Stomach smooth muscle (tissue), 2 donors: ENCODE data around the gene KDM1A.

Source experiments
- H3K27ac ChIP-seq: one replicate; pipeline ENCODE4 v1.7.0; 2013; ENCODE audit warnings: mild to moderate bottlenecking, low read length, inconsistent platforms
- H3K27me3 ChIP-seq, 2 donors: one replicate each; pipeline ENCODE4 v1.7.0; 2013; ENCODE audit warnings: low read length in 2 of 2; ENCODE audit not compliant: insufficient read depth in 2 of 2, control insufficient read depth in 1 of 2
- H3K36me3 ChIP-seq, 2 donors: one replicate each; pipeline ENCODE4 v1.7.0; 2013; ENCODE audit warnings: low read length in 2 of 2; ENCODE audit not compliant: control insufficient read depth in 2 of 2, insufficient read depth in 2 of 2
- H3K4me1 ChIP-seq: one replicate; pipeline ENCODE4 v1.7.0; 2013; ENCODE audit warnings: low read length; ENCODE audit not compliant: control insufficient read depth, insufficient read depth
- H3K4me3 ChIP-seq, 2 donors: one replicate each; pipeline ENCODE4 v1.7.0; 2013; ENCODE audit warnings: low read length in 2 of 2
- H3K9ac ChIP-seq, 2 donors: one replicate each; pipeline ENCODE4 v1.7.0; 2013; ENCODE audit warnings: low read length in 2 of 2, mild to moderate bottlenecking in 1 of 2
- H3K9me3 ChIP-seq, 2 donors: one replicate each; pipeline ENCODE4 v1.7.0; 2013; ENCODE audit warnings: low read length in 2 of 2; ENCODE audit not compliant: control insufficient read depth in 2 of 2
- donor health status: healthy.
- donor health status: Pancreatic carcinoma.

KDM1A gene

GRCh38 chr1:23069149-23069548 is 49.9 kb downstream of the KDM1A start:
- no peaks in the 10 kb centered on the region for H3K27me3 ChIP-seq
- no peak overlapping the region for H3K27ac ChIP-seq
- H3K4me3 ChIP-seq = no peak overlapping the region
- peaks cover 27 to 51% of the 10 kb centered on the region in 2 donors for H3K36me3 ChIP-seq
- no peaks in the 10 kb centered on the region for H3K4me1 ChIP-seq
- no peak overlapping the region for H3K9ac ChIP-seq
- H3K9me3 ChIP-seq = no peaks in the 10 kb centered on the region

GRCh38 chr1:23069675-23070074 is 50.4 kb downstream of the KDM1A start:
- H3K27ac ChIP-seq = no peak overlapping the region
- no peak overlapping the region for H3K9ac ChIP-seq
- no peaks in the 10 kb centered on the region for H3K27me3 ChIP-seq
- no peaks in the 10 kb centered on the region for H3K4me1 ChIP-seq
- peaks cover 27 to 47% of the 10 kb centered on the region in 2 donors for H3K36me3 ChIP-seq
- H3K9me3 ChIP-seq = no peaks in the 10 kb centered on the region
- no peak overlapping the region for H3K4me3 ChIP-seq

- H3K27ac ChIP-seq = no peak overlapping the region
- H3K9ac ChIP-seq = no peak overlapping the region
- H3K4me1 ChIP-seq = no peaks in the 10 kb centered on the region
- no peaks in the 10 kb centered on the region for H3K27me3 ChIP-seq
- no peak overlapping the region for H3K4me3 ChIP-seq
- peaks cover 34 to 38% of the 10 kb centered on the region in 2 donors for H3K36me3 ChIP-seq
- H3K9me3 ChIP-seq = no peaks in the 10 kb centered on the region
These were observed 54.7 kb downstream of the KDM1A start for GRCh38 chr1:23074012-23074411.

- Histone ChIP-seq H3K9me3 (no peaks in the 10 kb centered on the region), H3K9ac (no peak overlapping the region), H3K36me3 (peaks cover 40 to 56% of the 10 kb centered on the region in 2 donors), H3K27me3 (no peaks in the 10 kb centered on the region), H3K4me1 (no peaks in the 10 kb centered on the region), H3K27ac (no peak overlapping the region), H3K4me3 (no peak overlapping the region)
These were observed 59.8 kb downstream of the KDM1A start for GRCh38 chr1:23079025-23079424.

GRCh38 chr1:23080885-23081284 is 61.6 kb downstream of the KDM1A start:
- no peaks in the 10 kb centered on the region for H3K4me1 ChIP-seq

GRCh38 chr1:23081376-23081775 is 62.1 kb downstream of the KDM1A start:
- H3K36me3 ChIP-seq = peaks cover 56 to 67% of the 10 kb centered on the region in 2 donors
- H3K4me1 ChIP-seq = no peaks in the 10 kb centered on the region
- no peaks in the 10 kb centered on the region for H3K27me3 ChIP-seq
- no peak overlapping the region for H3K27ac ChIP-seq
- H3K9ac ChIP-seq = no peak overlapping the region
- no peak overlapping the region for H3K4me3 ChIP-seq
- H3K9me3 ChIP-seq = no peaks in the 10 kb centered on the region

More at GRCh38 chr1:23080885-23081284, 61.6 kb downstream of the KDM1A start:
- Histone ChIP-seq H3K36me3 (peaks cover 54 to 67% of the 10 kb centered on the region in 2 donors), H3K27me3 (no peaks in the 10 kb centered on the region), H3K9ac (no peak overlapping the region), H3K9me3 (no peaks in the 10 kb centered on the region), H3K27ac (no peak overlapping the region), H3K4me3 (no peak overlapping the region)

GRCh38 chr1:23083714-23084480 is 64.6 kb downstream of the KDM1A start:
- Histone ChIP-seq H3K27me3 (no peaks in the 10 kb centered on the region), H3K27ac (no peak overlapping the region), H3K4me1 (no peaks in the 10 kb centered on the region), H3K36me3 (peaks cover 59 to 74% of the 10 kb centered on the region in 2 donors), H3K4me3 (no peak overlapping the region), H3K9ac (peak overlapping the region in 1 of 2 donors; percentile 13), H3K9me3 (no peaks in the 10 kb centered on the region)

- Histone ChIP-seq H3K27me3 (no peaks in the 10 kb centered on the region), H3K4me1 (no peaks in the 10 kb centered on the region), H3K36me3 (peaks cover 54 to 67% of the 10 kb centered on the region in 2 donors), H3K9me3 (no peaks in the 10 kb centered on the region), H3K27ac (no peak overlapping the region), H3K4me3 (no peak overlapping the region), H3K9ac (no peak overlapping the region)
These were observed 65.6 kb downstream of the KDM1A start for GRCh38 chr1:23084880-23085279.

- Histone ChIP-seq H3K27me3 (no peaks in the 10 kb centered on the region), H3K9me3 (no peaks in the 10 kb centered on the region), H3K4me1 (no peaks in the 10 kb centered on the region), H3K27ac (no peak overlapping the region), H3K4me3 (no peak overlapping the region), H3K9ac (no peak overlapping the region), H3K36me3 (peaks cover 51 to 65% of the 10 kb centered on the region in 2 donors)
These were observed 66.4 kb downstream of the KDM1A start for GRCh38 chr1:23085696-23086095.

- Histone ChIP-seq H3K36me3 (peaks cover 59 to 68% of the 10 kb centered on the region in 2 donors), H3K9me3 (no peaks in the 10 kb centered on the region), H3K27me3 (no peaks in the 10 kb centered on the region), H3K4me1 (no peaks in the 10 kb centered on the region), H3K27ac (no peak overlapping the region), H3K9ac (no peak overlapping the region), H3K4me3 (no peak overlapping the region)
These were observed 68.8 kb downstream of the KDM1A start for GRCh38 chr1:23088027-23088426.

- no peaks in the 10 kb centered on the region for H3K9me3 ChIP-seq
- H3K27me3 ChIP-seq = no peaks in the 10 kb centered on the region
- no peak overlapping the region for H3K4me3 ChIP-seq
- H3K4me1 ChIP-seq = no peaks in the 10 kb centered on the region
- peaks cover 54 to 67% of the 10 kb centered on the region in 2 donors for H3K36me3 ChIP-seq
- H3K9ac ChIP-seq = no peak overlapping the region
- no peak overlapping the region for H3K27ac ChIP-seq
These were observed 70.8 kb downstream of the KDM1A start for GRCh38 chr1:23090056-23090455.
